B cell (primary cell): ENCODE data around the gene PEX1. TPM values are rescaled to one million over a fixed set of nuclear protein-coding genes. Genes with fewer than 3 reads are reported as not detected.

Experiments used
- ATAC-seq: fragments of 200-7000 bp; cut with Tn5 transposase; one replicate; pipeline ENCODE4 v1.10.0; 2021; ENCODE audit warnings: low read depth, mild to moderate bottlenecking, moderate number of reproducible peaks, moderate library complexity
- CTCF ChIA-PET: fragments of 350-600 bp; sonication (Branson Sonifier 250); formaldehyde crosslinking; loops from one replicate; lab custom pipeline; 2021; ENCODE audit warnings: antibody characterized with exemption, inconsistent platforms; lab: Charles Lee
- POLR2A ChIA-PET: fragments of 350-600 bp; sonication (Branson Sonifier 250); formaldehyde crosslinking; loops from one replicate; lab custom pipeline; 2021; ENCODE audit warnings: antibody characterized with exemption; lab: Charles Lee
- DNase-seq: peaks from one replicate; pipeline ENCODE4 v3.0.0; 2013
- H2AFZ ChIP-seq: 2 replicates; pipeline ENCODE4 v1.6.1; 2012; ENCODE audit warnings: mild to moderate bottlenecking, low read depth, low read length; ENCODE audit not compliant: insufficient read depth, poor library complexity, severe bottlenecking
- H3K27ac ChIP-seq, 2 donors: 1 replicate in 1 of 2; 2 replicates in 1 of 2; pipeline ENCODE4 v1.5.1; 2012 to 2013; ENCODE audit warnings: low read length in 2 of 2, mild to moderate bottlenecking in 2 of 2, moderate library complexity in 1 of 2
- H3K27me3 ChIP-seq, 4 experiments: fragments of 200-600 bp in 1 of 4; sonication (generic) in 1 of 4; replicated peaks in 1 of 4; 1 replicate in 2 of 4; 2 replicates in 2 of 4; pipeline versions ENCODE4 v1.6.1 to v1.7.0; 2013 to 2016; ENCODE audit warnings: low read length in 3 of 4, mild to moderate bottlenecking in 2 of 4, mixed read lengths in 1 of 4, moderate library complexity in 1 of 4; ENCODE audit not compliant: insufficient read depth in 4 of 4, control insufficient read depth in 3 of 4; ENCODE audit errors: control extremely low read depth in 1 of 4
- H3K36me3 ChIP-seq, 2 experiments: replicated peaks in 1 of 2; 1 replicate in 1 of 2; 2 replicates in 1 of 2; pipeline versions ENCODE4 v1.6.1 to v1.7.1; 2013; ENCODE audit warnings: low read length in 1 of 2; ENCODE audit not compliant: insufficient read depth in 2 of 2, control insufficient read depth in 1 of 2; ENCODE audit errors: control extremely low read depth in 1 of 2, extremely low read depth in 1 of 2
- H3K4me1 ChIP-seq, 2 donors: fragments of 200-600 bp in 1 of 2; sonication (generic) in 1 of 2; 1 replicate in 1 of 2; 2 replicates in 1 of 2; pipeline versions ENCODE4 v1.5.1 to v1.6.1; 2013 to 2017; ENCODE audit warnings: low read length in 2 of 2; ENCODE audit not compliant: control insufficient read depth in 2 of 2, insufficient read depth in 2 of 2
- H3K4me2 ChIP-seq: replicated peaks from 2 replicates; pipeline ENCODE3; 2012; ENCODE audit warnings: mild to moderate bottlenecking, low read depth, low read length; ENCODE audit not compliant: poor library complexity, severe bottlenecking
- H3K4me3 ChIP-seq, 5 experiments: fragments of 200-600 bp in 1 of 5; sonication (generic) in 1 of 5; 1 replicate in 3 of 5; 2 replicates in 2 of 5; pipeline versions ENCODE4 v1.5.1 to v1.7.0; 2011 to 2016; ENCODE audit warnings: low read length in 4 of 5, mild to moderate bottlenecking in 4 of 5, low read depth in 2 of 5, control low read depth in 1 of 5, moderate library complexity in 1 of 5; ENCODE audit not compliant: insufficient read depth in 1 of 5; ENCODE audit errors: control extremely low read depth in 1 of 5, extremely low read depth in 1 of 5
- H3K79me2 ChIP-seq: fragments of 200-600 bp; sonication (generic); one replicate; pipeline ENCODE4 v1.6.0; 2016; ENCODE audit warnings: low read length; ENCODE audit not compliant: control insufficient read depth, insufficient read depth
- H3K9ac ChIP-seq: fragments of 200-600 bp; sonication (generic); 2 replicates; pipeline ENCODE4 v1.6.1; 2017; ENCODE audit warnings: mild to moderate bottlenecking, low read length, moderate library complexity
- H3K9me3 ChIP-seq, 3 donors: one replicate each; pipeline versions ENCODE4 v1.6.1 to v1.7.1; 2013; ENCODE audit warnings: low read length in 2 of 3; ENCODE audit not compliant: control insufficient read depth in 2 of 3, insufficient read depth in 1 of 3; ENCODE audit errors: control extremely low read depth in 1 of 3
- H4K20me1 ChIP-seq: 2 replicates; pipeline ENCODE4 v1.6.0; 2012; ENCODE audit warnings: mild to moderate bottlenecking, low read length; ENCODE audit not compliant: insufficient read depth, control insufficient read depth, poor library complexity, severe bottlenecking
- H3K27ac Mint-ChIP-seq: one replicate; pipeline ENCODE4 v1.8.0; 2021; ENCODE audit warnings: mixed read lengths
- H3K27me3 Mint-ChIP-seq: one replicate; pipeline ENCODE4 v1.8.0; 2021; ENCODE audit warnings: mixed read lengths
- H3K4me1 Mint-ChIP-seq: one replicate; pipeline ENCODE4 v1.8.0; 2021; ENCODE audit warnings: mixed read lengths
- H3K4me3 Mint-ChIP-seq: one replicate; pipeline ENCODE4 v1.8.0; 2021; ENCODE audit warnings: mixed read lengths
- H3K9me3 Mint-ChIP-seq: one replicate; pipeline ENCODE4 v1.8.0; 2022; ENCODE audit warnings: mixed read lengths; ENCODE audit not compliant: insufficient read depth
- EZH2 ChIP-seq: IDR thresholded peaks from 2 replicates; pipeline ENCODE4 v1.6.1; 2012; ENCODE audit warnings: borderline replicate concordance, low read depth, mild to moderate bottlenecking, moderate library complexity, low read length; ENCODE audit not compliant: insufficient read depth, poor library complexity, severe bottlenecking
- WGBS: methylation state at CpG from one replicate; pipeline ENCODE4 v1.1.5; 2013; ENCODE audit warnings: missing lambda C conversion rate; ENCODE audit not compliant: insufficient coverage; 5-methylcytosine and 5-hydroxymethylcytosine counted together
- intact Hi-C: fragments of 100-400 bp; cut with micrococcal nuclease; formaldehyde crosslinking; loops from one replicate; pipeline ENCODE4 v1.10.0; 2022
- polyA plus RNA-seq: library from polyadenylated mRNA; depleted of rRNA; stranded (reverse); fragments of >200 nt; gene quantifications from 2 replicates; pipeline ENCODE4 v1.2.3, GENCODE V29; 2012
- total RNA-seq, 2 donors: library from RNA; stranded (reverse); fragments of 120-200 nt in 1 of 2; gene quantifications; 1 replicate in 1 of 2; 2 replicates in 1 of 2; pipeline versions ENCODE4 v1.2.3 to v1.2.4, GENCODE V29; 2013 to 2022
- TF ChIP-seq, protein P1 (sequence below): fragments of 200-600 bp; IDR thresholded peaks from one replicate; pipeline ENCODE4 v1.8.0; 2022; ENCODE audit warnings: antibody characterized with exemption, mild to moderate bottlenecking

PEX1 gene
- total and polyA plus RNA-seq, 2 donors (not counting 1 experiment from before 2014, with no cell fraction given) = 26.0 to 33.7 TPM

DNA sequence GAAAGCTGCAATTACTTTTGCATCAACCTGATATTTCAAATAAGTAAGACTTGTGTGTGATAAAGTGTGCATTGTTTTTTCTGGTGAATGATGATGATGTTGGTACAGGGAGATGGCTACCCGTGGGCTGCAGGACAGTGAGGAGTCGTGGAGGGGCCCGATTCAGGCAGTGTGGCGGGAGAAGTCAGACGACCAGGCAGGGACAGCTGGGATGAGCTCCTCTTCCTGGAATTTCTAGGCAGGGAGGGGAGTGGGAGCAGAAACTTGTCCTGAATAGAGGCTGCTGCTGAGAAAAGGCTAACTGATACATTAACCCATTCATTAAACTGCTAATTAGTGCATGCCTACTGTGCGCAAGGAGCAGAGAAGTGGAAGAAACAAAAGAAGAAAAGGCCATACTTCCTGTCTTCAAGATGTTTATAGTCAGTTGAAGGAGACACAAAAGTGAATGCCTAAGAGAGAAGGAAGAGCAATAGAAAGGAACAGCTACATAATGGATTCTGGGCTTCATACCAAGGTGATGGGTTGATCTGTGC lies 90.3 kb downstream of the PEX1 start:
- no peak for TF ChIP-seq EZH2
- TF ChIP-seq, protein P1, sequence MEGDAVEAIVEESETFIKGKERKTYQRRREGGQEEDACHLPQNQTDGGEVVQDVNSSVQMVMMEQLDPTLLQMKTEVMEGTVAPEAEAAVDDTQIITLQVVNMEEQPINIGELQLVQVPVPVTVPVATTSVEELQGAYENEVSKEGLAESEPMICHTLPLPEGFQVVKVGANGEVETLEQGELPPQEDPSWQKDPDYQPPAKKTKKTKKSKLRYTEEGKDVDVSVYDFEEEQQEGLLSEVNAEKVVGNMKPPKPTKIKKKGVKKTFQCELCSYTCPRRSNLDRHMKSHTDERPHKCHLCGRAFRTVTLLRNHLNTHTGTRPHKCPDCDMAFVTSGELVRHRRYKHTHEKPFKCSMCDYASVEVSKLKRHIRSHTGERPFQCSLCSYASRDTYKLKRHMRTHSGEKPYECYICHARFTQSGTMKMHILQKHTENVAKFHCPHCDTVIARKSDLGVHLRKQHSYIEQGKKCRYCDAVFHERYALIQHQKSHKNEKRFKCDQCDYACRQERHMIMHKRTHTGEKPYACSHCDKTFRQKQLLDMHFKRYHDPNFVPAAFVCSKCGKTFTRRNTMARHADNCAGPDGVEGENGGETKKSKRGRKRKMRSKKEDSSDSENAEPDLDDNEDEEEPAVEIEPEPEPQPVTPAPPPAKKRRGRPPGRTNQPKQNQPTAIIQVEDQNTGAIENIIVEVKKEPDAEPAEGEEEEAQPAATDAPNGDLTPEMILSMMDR = no peak
- WGBS = 100% methylated on average over 5 of the region's 6 CpGs
- intact Hi-C loops = no loop called here
- Histone ChIP-seq H3K9ac (no peak overlapping the region), H3K79me2 (no peaks in the 10 kb centered on the region), H3K4me2 (no peak overlapping the region), H3K4me3 (no peak overlapping the region), H2AFZ (no peak overlapping the region), H3K27me3 (no peaks in the 10 kb centered on the region), H3K27ac (no peak overlapping the region), H3K4me1 (no peaks in the 10 kb centered on the region), H3K9me3 (no peaks in the 10 kb centered on the region), H4K20me1 (no peaks in the 10 kb centered on the region), H3K36me3 (no peaks in the 10 kb centered on the region)
- ChIA-PET POLR2A (no interaction called here), CTCF (no interaction called here)
- Mint-ChIP-seq H3K27me3 (peaks cover 18% of the 10 kb centered on the region), H3K4me3 (no peak overlapping the region), H3K9me3 (peaks cover 6% of the 10 kb centered on the region), H3K27ac (no peak overlapping the region), H3K4me1 (no peaks in the 10 kb centered on the region)
- no peak for ATAC-seq
- DNase-seq = no peak

Other genes with a start within 250 kb of the PEX1 start
- 65.9 and 71.7 TPM in 2 replicates for gene GATAD1, start 81.0 kb downstream of the PEX1 start, total RNA-seq
- 33.3 and 33.6 TPM in 2 replicates for gene GATAD1, start 81.0 kb downstream of the PEX1 start, polyA plus RNA-seq
- gene ERVW-1, start 50.6 kb downstream of the PEX1 start, total RNA-seq = not detected in 2 replicates
- not detected in 2 replicates for gene ERVW-1, start 50.6 kb downstream of the PEX1 start, polyA plus RNA-seq
- 32.9 and 36.8 TPM in 2 replicates for gene RBM48, start 275 bp upstream of the PEX1 start, total RNA-seq
- gene RBM48, start 275 bp upstream of the PEX1 start, polyA plus RNA-seq = 11.0 and 20.4 TPM in 2 replicates
- 56.9 and 58.4 TPM in 2 replicates for gene FAM133B, start 61.9 kb upstream of the PEX1 start, total RNA-seq
- 8.6 and 20.9 TPM in 2 replicates for gene FAM133B, start 61.9 kb upstream of the PEX1 start, polyA plus RNA-seq